Neuronal stem cell (in vitro differentiated cells): ENCODE results near the gene TMEM150C.

ENCODE experiments used
- DNase-seq: peaks from one replicate; pipeline ENCODE4 v3.0.0-alpha.2; 2013; ENCODE audit warnings: low spot score
- H2AFZ ChIP-seq: one replicate; pipeline ENCODE4 v1.6.1; 2013; ENCODE audit warnings: mild to moderate bottlenecking, low read length, inconsistent platforms
- H2AK5ac ChIP-seq: 2 replicates; pipeline ENCODE4 v1.6.1; 2013; ENCODE audit warnings: low read depth, mild to moderate bottlenecking, inconsistent platforms, low read length, moderate library complexity, mixed read lengths
- H2BK120ac ChIP-seq: 2 replicates; pipeline ENCODE4 v1.6.1; 2013; ENCODE audit warnings: low read depth, mild to moderate bottlenecking, inconsistent platforms, low read length, moderate library complexity, mixed read lengths
- H2BK12ac ChIP-seq: one replicate; pipeline ENCODE4 v1.6.1; 2013; ENCODE audit warnings: low read length, inconsistent platforms
- H2BK15ac ChIP-seq: 2 replicates; pipeline ENCODE4 v1.6.1; 2013; ENCODE audit warnings: mild to moderate bottlenecking, low read length, inconsistent platforms, mixed read lengths
- H2BK5ac ChIP-seq: one replicate; pipeline ENCODE4 v1.6.1; 2013; ENCODE audit warnings: inconsistent platforms, mild to moderate bottlenecking, low read length, moderate library complexity
- H3K14ac ChIP-seq: one replicate; pipeline ENCODE4 v1.6.1; 2013; ENCODE audit warnings: low read length, inconsistent platforms
- H3K18ac ChIP-seq: 2 replicates; pipeline ENCODE4 v1.6.1; 2013; ENCODE audit warnings: low read length, inconsistent platforms
- H3K23ac ChIP-seq: 2 replicates; pipeline ENCODE4 v1.6.1; 2013; ENCODE audit warnings: low read depth, mild to moderate bottlenecking, mixed read lengths, low read length, inconsistent platforms; ENCODE audit not compliant: poor library complexity
- H3K27ac ChIP-seq: replicated peaks from 3 replicates; pipeline ENCODE4 v1.5.1; 2013; ENCODE audit warnings: low read length, inconsistent platforms
- H3K27me3 ChIP-seq, 3 experiments: 2 replicates each; pipeline ENCODE4 v1.6.1; 2013; ENCODE audit warnings: low read length in 3 of 3, mild to moderate bottlenecking in 2 of 3, inconsistent platforms in 1 of 3, low read depth in 1 of 3, mixed read lengths in 1 of 3, moderate library complexity in 1 of 3; ENCODE audit not compliant: control insufficient read depth in 3 of 3, insufficient read depth in 3 of 3
- H3K36me3 ChIP-seq, 2 donors: replicated peaks in 1 of 2; 2 replicates each; pipeline ENCODE4 v1.6.1; 2013; ENCODE audit warnings: low read length in 2 of 2; ENCODE audit not compliant: control insufficient read depth in 2 of 2, insufficient read depth in 2 of 2
- H3K4ac ChIP-seq: 2 replicates; pipeline ENCODE4 v1.6.1; 2013; ENCODE audit warnings: inconsistent platforms, mild to moderate bottlenecking, low read length, moderate library complexity
- H3K4me1 ChIP-seq, 2 donors: 1 replicate in 1 of 2; 2 replicates in 1 of 2; pipeline ENCODE4 v1.6.1; 2013; ENCODE audit warnings: low read length in 2 of 2, low read depth in 1 of 2; ENCODE audit not compliant: control insufficient read depth in 2 of 2, insufficient read depth in 1 of 2
- H3K4me2 ChIP-seq: one replicate; pipeline ENCODE4 v1.6.1; 2013; ENCODE audit warnings: mild to moderate bottlenecking, low read length, inconsistent platforms; ENCODE audit not compliant: insufficient read depth, poor library complexity, severe bottlenecking
- H3K4me3 ChIP-seq, 2 donors: 2 replicates each; pipeline ENCODE4 v1.5.1; 2013; ENCODE audit warnings: low read length in 2 of 2, mild to moderate bottlenecking in 2 of 2, inconsistent platforms in 1 of 2, moderate library complexity in 1 of 2
- H3K79me1 ChIP-seq: one replicate; pipeline ENCODE4 v1.6.1; 2013; ENCODE audit warnings: low read depth, mild to moderate bottlenecking, inconsistent platforms, low read length, moderate library complexity
- H3K9ac ChIP-seq: one replicate; pipeline ENCODE4 v1.6.1; 2013; ENCODE audit warnings: mild to moderate bottlenecking, low read depth, low read length, inconsistent platforms; ENCODE audit not compliant: poor library complexity
- H3K9me3 ChIP-seq, 2 donors: replicated peaks in 1 of 2; 2 replicates each; pipeline versions ENCODE3 to v1.6.1; 2013; ENCODE audit warnings: low read length in 2 of 2, mild to moderate bottlenecking in 2 of 2, inconsistent platforms in 1 of 2, low read depth in 1 of 2, mixed read lengths in 1 of 2, moderate library complexity in 1 of 2; ENCODE audit not compliant: control insufficient read depth in 2 of 2, insufficient read depth in 1 of 2
- H4K8ac ChIP-seq: one replicate; pipeline ENCODE4 v1.6.1; 2013; ENCODE audit warnings: low read depth, mild to moderate bottlenecking, inconsistent platforms, low read length, moderate library complexity
- H4K91ac ChIP-seq: one replicate; pipeline ENCODE4 v1.6.1; 2013; ENCODE audit warnings: low read length, low read depth, mild to moderate bottlenecking, inconsistent platforms; ENCODE audit not compliant: poor library complexity
- WGBS, 2 donors: extraction: QIAGEN DNeasy Blood & Tissue Kit; methylation state at CpG; one replicate each; pipeline ENCODE4 v1.1.7; 2013; ENCODE audit warnings: missing lambda C conversion rate in 2 of 2, mixed read lengths in 1 of 2; ENCODE audit not compliant: insufficient read length in 2 of 2, insufficient replicate concordance in 1 of 2; ENCODE audit errors: extremely low coverage in 2 of 2; 5-methylcytosine and 5-hydroxymethylcytosine counted together

Gene TMEM150C

GRCh38 chr4:82588771-82589270 lies 27.0 kb upstream of the TMEM150C start:
- Histone ChIP-seq H3K18ac (no peak overlapping the region), H3K23ac (no peak overlapping the region), H3K9me3 (no peaks in the 10 kb centered on the region), H3K9ac (no peak overlapping the region), H3K27ac (no peak overlapping the region), H4K91ac (no peak overlapping the region), H2BK15ac (no peak overlapping the region), H3K4me2 (no peak overlapping the region), H3K4me3 (no peak overlapping the region), H2BK12ac (no peak overlapping the region), H3K4me1 (peaks cover 5 to 7% of the 10 kb centered on the region in 2 donors), H3K27me3 (peaks cover 0 to 3% (median 0%) of the 10 kb centered on the region in 3 experiments), H3K79me1 (no peaks in the 10 kb centered on the region), H2BK5ac (no peak overlapping the region), H4K8ac (no peak overlapping the region), H3K36me3 (no peaks in the 10 kb centered on the region), H2AFZ (no peak overlapping the region), H2BK120ac (no peak overlapping the region), H3K14ac (no peak overlapping the region), H2AK5ac (no peak overlapping the region), H3K4ac (no peak overlapping the region)
- no peak for DNase-seq
- WGBS, 2 donors: no CpG with 5 or more reads among the region's 2 CpGs

GRCh38 chr4:82587826-82588540 lies 26.2 kb upstream of the TMEM150C start:
- H3K23ac ChIP-seq: no peak overlapping the region
- H3K9ac ChIP-seq: no peak overlapping the region
- DNase-seq: no peak
- no peak overlapping the region for H4K91ac ChIP-seq
- H3K9me3 ChIP-seq: no peaks in the 10 kb centered on the region
- peaks cover 5 to 7% of the 10 kb centered on the region in 2 donors for H3K4me1 ChIP-seq
- H2BK5ac ChIP-seq: no peak overlapping the region
- H2AK5ac ChIP-seq: no peak overlapping the region
- no peak overlapping the region for H3K4ac ChIP-seq
- no peak overlapping the region for H3K4me2 ChIP-seq
- no peaks in the 10 kb centered on the region for H3K79me1 ChIP-seq
- peaks cover 0 to 3% (median 0%) of the 10 kb centered on the region in 3 experiments for H3K27me3 ChIP-seq
- H3K36me3 ChIP-seq: no peaks in the 10 kb centered on the region
- H2BK120ac ChIP-seq: no peak overlapping the region
- no peak overlapping the region for H3K18ac ChIP-seq
- no peak overlapping the region for H3K4me3 ChIP-seq
- no peak overlapping the region for H2BK15ac ChIP-seq
- no CpG with 5 or more reads among the region's 8 CpGs for WGBS, 2 donors
- H2BK12ac ChIP-seq: no peak overlapping the region
- H2AFZ ChIP-seq: no peak overlapping the region
- H3K27ac ChIP-seq: no peak overlapping the region
- H3K14ac ChIP-seq: no peak overlapping the region
- no peak overlapping the region for H4K8ac ChIP-seq

GRCh38 chr4:82585690-82586435 lies 24.1 kb upstream of the TMEM150C start:
- Histone ChIP-seq H2BK12ac (no peak overlapping the region), H3K36me3 (no peaks in the 10 kb centered on the region), H3K79me1 (no peaks in the 10 kb centered on the region), H3K4ac (no peak overlapping the region), H3K18ac (no peak overlapping the region), H4K91ac (no peak overlapping the region), H2BK120ac (no peak overlapping the region), H2BK5ac (no peak overlapping the region), H3K27me3 (peaks cover 0 to 3% (median 0%) of the 10 kb centered on the region in 3 experiments), H2BK15ac (no peak overlapping the region), H3K27ac (no peak overlapping the region), H2AK5ac (no peak overlapping the region), H2AFZ (no peak overlapping the region), H3K4me1 (peaks cover 5 to 7% of the 10 kb centered on the region in 2 donors), H3K23ac (no peak overlapping the region), H3K9me3 (no peaks in the 10 kb centered on the region), H3K4me2 (no peak overlapping the region), H3K4me3 (no peak overlapping the region), H4K8ac (no peak overlapping the region), H3K9ac (no peak overlapping the region), H3K14ac (no peak overlapping the region)
- no peak for DNase-seq
- no CpG with 5 or more reads among the region's 8 CpGs for WGBS, 2 donors

GRCh38 chr4:82584931-82585330 lies 23.1 kb upstream of the TMEM150C start:
- Histone ChIP-seq H4K8ac (no peak overlapping the region), H3K18ac (no peak overlapping the region), H3K36me3 (no peaks in the 10 kb centered on the region), H3K4me2 (no peak overlapping the region), H2BK15ac (no peak overlapping the region), H3K9ac (no peak overlapping the region), H3K4ac (no peak overlapping the region), H4K91ac (no peak overlapping the region), H3K4me3 (no peak overlapping the region), H3K27me3 (peaks cover 0 to 3% (median 0%) of the 10 kb centered on the region in 3 experiments), H2AFZ (no peak overlapping the region), H2AK5ac (no peak overlapping the region), H3K79me1 (no peaks in the 10 kb centered on the region), H3K14ac (no peak overlapping the region), H3K23ac (no peak overlapping the region), H3K27ac (no peak overlapping the region), H2BK12ac (no peak overlapping the region), H3K4me1 (peaks cover 5 to 7% of the 10 kb centered on the region in 2 donors), H2BK120ac (no peak overlapping the region), H3K9me3 (no peaks in the 10 kb centered on the region), H2BK5ac (no peak overlapping the region)
- no CpG with 5 or more reads among the region's 3 CpGs for WGBS, 2 donors
- DNase-seq: no peak
